ENCODE results near the gene RAB3C. TPM values are rescaled to one million over a fixed set of nuclear protein-coding genes. Genes with fewer than 3 reads are reported as not detected.

Gene RAB3C
- total RNA-seq, 2 donors from 2014 or later: 2.3 to 45.2 TPM

DNA sequence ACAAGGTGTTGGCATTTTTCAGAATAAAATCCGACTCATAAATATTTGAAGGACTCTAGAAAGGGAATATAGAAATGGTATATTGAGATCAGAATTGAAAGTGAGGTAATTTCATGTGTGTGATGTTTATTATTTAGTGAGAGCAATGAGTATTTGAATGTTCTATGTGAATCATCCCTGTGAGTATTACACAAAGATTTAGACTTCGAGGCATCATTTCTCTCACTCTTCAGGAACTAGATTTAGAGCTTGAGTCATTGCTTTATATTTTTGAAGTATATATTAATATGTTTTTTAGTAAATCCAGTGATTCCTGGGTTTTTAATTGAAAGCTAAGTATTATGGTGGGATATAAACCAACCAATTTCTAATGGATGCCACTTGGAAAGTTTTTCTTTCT, 91.2 kb downstream of the RAB3C start:
- Histone ChIP-seq H3K9me3 (no peaks in the 10 kb centered on the region), H3K27me3 (no peaks in the 10 kb centered on the region), H3K4me1 (peaks cover 24% of the 10 kb centered on the region), H3K27ac (no peak overlapping the region), H3K36me3 (replicated peaks in 1 of 2; ENCODE audit: insufficient read depth in 1 of 2, low read depth in 2 of 2) (no peaks in the 10 kb centered on the region), H3K4me3 (no peak overlapping the region)
- no peak for DNase-seq
- ATAC-seq: no peak
- TF ChIP-seq POLR2A (IDR thresholded peaks at IDR 0.05): no peak
- TF ChIP-seq, protein P1, sequence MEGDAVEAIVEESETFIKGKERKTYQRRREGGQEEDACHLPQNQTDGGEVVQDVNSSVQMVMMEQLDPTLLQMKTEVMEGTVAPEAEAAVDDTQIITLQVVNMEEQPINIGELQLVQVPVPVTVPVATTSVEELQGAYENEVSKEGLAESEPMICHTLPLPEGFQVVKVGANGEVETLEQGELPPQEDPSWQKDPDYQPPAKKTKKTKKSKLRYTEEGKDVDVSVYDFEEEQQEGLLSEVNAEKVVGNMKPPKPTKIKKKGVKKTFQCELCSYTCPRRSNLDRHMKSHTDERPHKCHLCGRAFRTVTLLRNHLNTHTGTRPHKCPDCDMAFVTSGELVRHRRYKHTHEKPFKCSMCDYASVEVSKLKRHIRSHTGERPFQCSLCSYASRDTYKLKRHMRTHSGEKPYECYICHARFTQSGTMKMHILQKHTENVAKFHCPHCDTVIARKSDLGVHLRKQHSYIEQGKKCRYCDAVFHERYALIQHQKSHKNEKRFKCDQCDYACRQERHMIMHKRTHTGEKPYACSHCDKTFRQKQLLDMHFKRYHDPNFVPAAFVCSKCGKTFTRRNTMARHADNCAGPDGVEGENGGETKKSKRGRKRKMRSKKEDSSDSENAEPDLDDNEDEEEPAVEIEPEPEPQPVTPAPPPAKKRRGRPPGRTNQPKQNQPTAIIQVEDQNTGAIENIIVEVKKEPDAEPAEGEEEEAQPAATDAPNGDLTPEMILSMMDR (IDR thresholded peaks at IDR 0.05): no peak
- intact Hi-C loops (cut with DNase I): no loop called here
- WGBS, 2 donors: 87 to 92% methylated on average over 2 of the region's 2 CpGs

DNA sequence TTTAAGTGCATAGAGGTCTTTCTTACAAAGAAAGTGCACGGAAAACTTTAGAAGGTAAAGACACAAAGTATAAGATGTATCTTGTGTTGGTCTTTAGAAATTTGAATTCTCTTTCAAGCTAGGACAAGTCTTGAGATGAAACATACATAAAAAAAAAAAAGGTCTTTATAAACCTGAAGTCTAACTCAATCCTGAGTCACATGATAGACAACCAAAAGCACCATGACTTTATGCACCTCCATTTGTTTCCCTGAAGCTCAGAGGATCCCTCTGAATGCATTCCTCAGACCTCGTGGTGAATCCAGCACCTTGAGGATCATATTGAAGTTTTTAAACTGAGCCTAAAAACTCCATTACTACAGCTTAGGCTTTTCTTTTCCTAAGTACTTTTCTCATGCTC, 91.8 kb downstream of the RAB3C start:
- DNase-seq: no peak
- no peak for ATAC-seq
- 77 to 93% methylated on average over 2 of the region's 2 CpGs for WGBS, 2 donors
- intact Hi-C loops (cut with DNase I): no loop called here
- Histone ChIP-seq H3K4me1 (peaks cover 24% of the 10 kb centered on the region), H3K4me3 (no peak overlapping the region), H3K9me3 (no peaks in the 10 kb centered on the region), H3K27me3 (no peaks in the 10 kb centered on the region), H3K27ac (no peak overlapping the region), H3K36me3 (replicated peaks in 1 of 2; ENCODE audit: insufficient read depth in 1 of 2, low read depth in 2 of 2) (no peaks in the 10 kb centered on the region)
- TF ChIP-seq, protein P1 (IDR thresholded peaks at IDR 0.05): no peak
- TF ChIP-seq POLR2A (IDR thresholded peaks at IDR 0.05): no peak

DNA sequence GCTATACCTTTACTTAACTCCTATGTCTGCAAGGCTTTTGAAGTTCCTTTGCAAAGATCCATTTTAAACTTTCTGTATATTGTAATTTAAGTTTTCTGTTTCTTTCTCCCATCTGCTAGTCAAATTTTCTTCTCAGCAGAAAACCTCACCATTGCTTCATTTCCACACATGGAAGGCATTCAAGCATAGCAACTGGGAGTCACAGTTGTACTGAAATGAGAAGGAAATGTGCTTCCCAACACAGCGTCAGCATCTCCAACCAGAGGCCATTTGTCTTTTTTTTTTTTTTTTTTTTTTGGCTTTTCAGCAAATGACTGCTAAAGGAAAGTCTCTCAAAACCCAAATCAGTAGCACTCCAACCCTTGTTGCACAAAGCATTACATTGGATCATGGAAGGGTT, 92.5 kb downstream of the RAB3C start:
- ATAC-seq (no peak), DNase-seq (no peak)
- H3K4me3 ChIP-seq: no peak overlapping the region
- TF ChIP-seq, protein P1 (IDR thresholded peaks at IDR 0.05): no peak
- no peak for TF ChIP-seq POLR2A (IDR thresholded peaks at IDR 0.05)
- no peak overlapping the region for H3K27ac ChIP-seq
- no peaks in the 10 kb centered on the region for H3K9me3 ChIP-seq
- no peaks in the 10 kb centered on the region for H3K36me3 ChIP-seq (replicated peaks in 1 of 2; ENCODE audit: insufficient read depth in 1 of 2, low read depth in 2 of 2)
- 89 to 93% methylated on average over 1 of the region's 1 CpG for WGBS, 2 donors
- no peaks in the 10 kb centered on the region for H3K27me3 ChIP-seq
- H3K4me1 ChIP-seq: peaks cover 19% of the 10 kb centered on the region
- intact Hi-C loops (cut with DNase I): no loop called here

GRCh38 chr5:58677650-58678049, 94.8 kb downstream of the RAB3C start:
- no peaks in the 10 kb centered on the region for H3K27me3 ChIP-seq
- WGBS, 2 donors: 83 to 93% methylated on average over 2 of the region's 2 CpGs
- no peaks in the 10 kb centered on the region for H3K9me3 ChIP-seq
- ATAC-seq (no peak), DNase-seq (no peak)
- no peaks in the 10 kb centered on the region for H3K4me1 ChIP-seq
- intact Hi-C loops (cut with DNase I): no loop called here
- no peaks in the 10 kb centered on the region for H3K36me3 ChIP-seq (replicated peaks in 1 of 2; ENCODE audit: insufficient read depth in 1 of 2, low read depth in 2 of 2)
- H3K27ac ChIP-seq: no peak overlapping the region
- H3K4me3 ChIP-seq: no peak overlapping the region
- TF ChIP-seq, protein P1 (IDR thresholded peaks at IDR 0.05): no peak
- TF ChIP-seq POLR2A (IDR thresholded peaks at IDR 0.05): no peak

GRCh38 chr5:58680503-58680902, 97.6 kb downstream of the RAB3C start:
- no peak overlapping the region for H3K27ac ChIP-seq
- WGBS, 2 donors: 74 to 76% methylated on average over 2 of the region's 2 CpGs
- DNase-seq (no peak), ATAC-seq (no peak)
- H3K4me3 ChIP-seq: no peak overlapping the region
- intact Hi-C loops (cut with DNase I): no loop called here
- no peaks in the 10 kb centered on the region for H3K9me3 ChIP-seq
- TF ChIP-seq, protein P1 (IDR thresholded peaks at IDR 0.05): no peak
- no peak for TF ChIP-seq POLR2A (IDR thresholded peaks at IDR 0.05)
- no peaks in the 10 kb centered on the region for H3K27me3 ChIP-seq
- H3K4me1 ChIP-seq: no peaks in the 10 kb centered on the region
- no peaks in the 10 kb centered on the region for H3K36me3 ChIP-seq (replicated peaks in 1 of 2; ENCODE audit: insufficient read depth in 1 of 2, low read depth in 2 of 2)

Measured in body of pancreas (tissue), 4 donors.